Activated T-helper 1 cell treated with anti-CD3 and anti-CD28 coated beads, Interleukin-2, amount 50 U/mL, for 16 hours (primary cell): Measurements from ENCODE around the gene SCO2.
A peak's percentile ranks its signal among the peaks of the same experiment; 100 is the strongest.
"Not testable (repeated sequence)": the region's sequence is repeated elsewhere in the genome, so short reads cannot be mapped to it uniquely, and the experiment has no call there.

Source experiments
- DNase-seq, 2 donors: peaks; one replicate each; pipeline ENCODE4 v3.0.0-alpha.2; 2020; ENCODE audit warnings: low read depth in 1 of 2, low spot score in 1 of 2

The SCO2 gene

DNA sequence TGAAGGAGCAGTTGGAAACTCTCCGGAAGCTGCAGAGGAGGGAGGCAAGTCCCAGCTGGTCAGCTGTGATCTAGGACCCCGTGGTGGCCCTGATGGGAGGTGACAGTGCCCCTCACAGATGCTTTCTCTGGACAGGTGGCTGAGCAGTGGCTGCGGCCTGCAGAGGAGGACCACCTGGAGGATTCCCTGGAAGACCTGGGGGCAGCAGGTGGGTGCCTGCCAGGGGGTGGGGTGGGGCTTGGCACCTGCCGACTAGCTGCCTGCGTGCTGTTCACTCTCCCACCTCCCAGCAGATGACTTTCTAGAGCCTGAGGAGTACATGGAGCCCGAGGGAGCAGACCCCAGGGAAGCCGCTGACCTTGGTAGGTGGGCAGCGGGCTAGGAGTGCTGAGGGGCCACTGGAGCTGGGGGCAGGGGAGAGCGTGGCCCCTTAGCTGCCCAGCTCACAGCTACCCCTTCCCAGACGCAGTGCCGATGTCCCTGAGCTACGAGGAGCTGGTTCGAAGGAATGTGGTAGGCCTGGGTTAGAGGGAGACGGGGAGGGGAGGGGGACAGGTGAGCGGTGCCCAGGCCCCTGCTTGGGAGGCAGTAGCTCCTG lies 3.1 kb downstream of the SCO2 start:
- DNase-seq, result no peak

GRCh38 chr22:50521710-50522109 lies 3.7 kb downstream of the SCO2 start:
- DNase-seq, result no peak

DNA sequence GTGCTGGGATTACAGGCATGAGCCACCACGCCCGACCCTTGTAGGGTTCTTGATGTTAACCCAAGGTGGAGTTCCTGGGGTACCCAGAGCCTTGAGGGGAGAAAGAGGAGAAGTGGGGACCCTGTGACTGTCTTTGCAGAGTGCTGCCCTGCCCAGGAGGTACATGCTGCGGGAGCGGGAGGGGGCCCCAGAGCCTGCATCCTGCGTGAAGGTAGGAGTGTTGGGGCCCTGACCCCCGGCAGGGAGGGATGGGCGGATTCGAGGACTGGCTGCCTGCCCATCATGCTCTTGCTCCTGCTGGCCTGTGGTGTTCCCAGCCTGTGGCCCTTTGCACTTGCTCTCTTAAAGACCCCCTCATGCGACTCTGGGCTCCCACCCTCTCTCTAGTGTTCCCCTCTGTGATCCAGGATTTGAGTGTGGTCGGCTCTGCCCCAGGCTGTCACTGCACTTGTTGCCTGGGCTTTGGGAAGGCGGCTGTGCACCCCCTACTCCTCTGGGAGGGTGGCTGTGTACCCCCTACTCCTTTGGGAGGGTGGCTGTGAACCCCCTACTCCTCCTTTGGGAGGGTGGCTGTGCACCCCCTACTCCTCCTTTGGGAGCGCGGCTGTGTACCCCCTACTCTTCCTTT lies 4.5 kb downstream of the SCO2 start:
- no peak for DNase-seq

- not testable (repeated sequence) for DNase-seq
These were observed 5.2 kb downstream of the SCO2 start for GRCh38 chr22:50520184-50520583.

DNA sequence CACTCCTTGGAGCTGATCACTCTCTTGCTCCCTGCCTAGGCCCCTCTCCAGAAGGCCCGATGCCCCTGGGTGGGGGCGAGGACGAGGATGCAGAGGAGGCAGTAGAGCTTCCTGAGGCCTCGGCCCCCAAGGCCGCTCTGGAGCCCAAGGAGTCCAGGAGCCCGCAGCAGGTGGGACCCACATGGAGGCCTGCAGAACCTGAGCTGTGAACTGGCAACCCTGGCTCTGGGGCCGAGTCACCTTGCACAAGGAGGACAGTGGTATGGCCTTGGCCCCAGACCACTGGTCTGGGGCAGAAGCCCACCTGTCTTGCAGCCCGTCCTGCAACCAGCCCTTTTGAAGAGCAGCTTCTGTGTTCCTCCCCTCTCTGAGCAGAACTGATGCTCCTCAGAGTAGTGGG lies 6.2 kb downstream of the SCO2 start:
- DNase-seq, result no peak

DNA sequence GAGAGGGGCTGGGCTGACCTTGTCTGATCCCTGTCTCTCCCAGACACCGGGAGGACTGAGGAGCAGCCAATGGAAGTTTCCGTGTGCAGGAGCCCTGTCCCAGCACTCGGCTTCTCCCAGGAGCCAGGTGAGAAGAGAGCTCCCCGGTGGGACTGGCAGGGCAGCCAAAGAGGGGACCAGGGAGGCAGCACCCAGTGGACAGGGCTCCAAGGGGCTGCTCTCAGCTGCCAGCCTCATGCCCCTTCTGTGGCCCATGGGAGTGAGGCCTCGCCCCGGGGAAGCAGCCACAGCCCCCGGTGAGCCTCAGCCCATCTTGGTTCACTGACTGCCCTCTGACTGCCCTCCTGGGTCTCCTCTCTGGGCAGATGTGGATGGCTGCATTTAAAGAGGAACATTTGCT lies 6.8 kb downstream of the SCO2 start:
- DNase-seq, result no peak

DNA sequence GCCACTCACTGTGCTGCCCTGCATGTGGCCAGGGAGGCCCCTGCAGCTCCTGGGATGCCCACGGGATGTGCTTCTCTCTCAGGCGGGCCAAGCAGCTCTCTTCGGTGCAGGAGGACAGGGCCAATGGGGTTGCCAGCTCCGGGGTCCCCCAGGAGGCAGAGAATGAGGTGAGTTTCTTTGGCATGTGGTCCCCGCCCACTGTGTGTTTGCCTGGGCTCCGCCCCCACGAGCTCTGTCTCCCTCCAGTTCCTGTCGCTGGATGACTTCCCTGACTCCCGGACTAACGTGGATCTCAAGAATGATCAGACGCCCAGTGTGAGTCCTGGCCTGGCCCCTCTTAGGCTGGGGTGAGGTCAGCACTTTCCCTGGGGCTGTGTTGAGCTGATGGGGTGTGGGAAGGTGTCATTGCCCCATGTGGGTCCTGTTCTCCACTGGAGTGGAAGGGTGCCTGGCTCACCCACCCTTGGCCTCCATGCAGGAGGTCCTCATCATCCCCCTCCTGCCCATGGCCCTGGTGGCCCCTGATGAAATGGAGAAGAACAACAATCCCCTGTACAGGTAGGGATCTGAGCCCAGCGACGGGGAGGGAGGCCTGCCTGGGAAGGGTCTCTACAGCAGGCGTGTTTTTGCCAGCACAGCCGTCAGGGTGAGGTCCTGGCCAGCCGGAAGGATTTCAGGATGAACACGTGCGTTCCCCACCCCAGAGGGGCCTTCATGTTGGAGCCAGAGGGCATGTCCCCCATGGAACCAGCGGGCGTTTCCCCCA lies 7.7 kb downstream of the SCO2 start:
- DNase-seq, result no peak

DNA sequence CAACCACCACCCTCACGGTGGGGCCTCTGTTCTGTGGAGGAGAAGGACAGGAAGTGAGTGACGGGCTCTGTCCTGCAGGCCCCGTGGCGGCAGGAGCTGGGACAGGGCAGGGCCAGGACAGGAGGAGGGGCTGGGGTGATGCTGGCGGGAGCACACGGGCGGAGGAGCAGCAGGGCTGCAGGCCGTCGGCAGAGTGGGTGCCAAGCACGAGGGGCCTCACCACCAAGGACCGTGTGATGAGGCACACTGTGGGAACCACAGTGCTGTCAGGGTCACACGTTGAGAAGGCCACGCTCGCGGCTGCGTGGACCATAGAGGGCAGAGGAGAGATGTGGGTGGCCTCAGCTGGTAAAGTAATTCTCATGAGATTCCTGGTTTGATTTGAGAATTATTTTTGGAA lies 8.5 kb downstream of the SCO2 start:
- DNase-seq, result no peak

- DNase-seq, result no peak
These were observed 9.3 kb downstream of the SCO2 start for GRCh38 chr22:50516068-50516467.

- no peak for DNase-seq
These were observed 12.2 kb downstream of the SCO2 start for GRCh38 chr22:50513175-50513574.

DNA sequence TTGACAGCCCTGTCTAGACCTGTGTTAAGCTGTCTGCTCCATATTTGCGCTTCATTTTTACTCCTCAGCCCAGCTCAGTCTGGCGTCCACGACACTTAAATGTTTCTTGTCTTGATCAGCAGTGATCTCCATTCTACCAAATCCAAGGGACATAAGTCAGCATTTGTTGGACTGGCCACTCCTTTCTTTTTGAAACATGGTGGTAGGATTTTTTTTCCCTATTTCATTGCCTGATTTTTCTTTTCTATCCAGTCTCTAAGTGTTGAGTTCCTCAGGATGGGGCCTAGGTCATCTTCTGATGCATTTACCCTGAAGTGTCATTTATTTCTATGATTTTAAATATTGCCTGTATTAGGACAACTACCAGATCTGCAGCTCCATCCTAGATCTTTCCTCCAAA lies 16.5 kb downstream of the SCO2 start:
- DNase-seq, result no peak

DNA sequence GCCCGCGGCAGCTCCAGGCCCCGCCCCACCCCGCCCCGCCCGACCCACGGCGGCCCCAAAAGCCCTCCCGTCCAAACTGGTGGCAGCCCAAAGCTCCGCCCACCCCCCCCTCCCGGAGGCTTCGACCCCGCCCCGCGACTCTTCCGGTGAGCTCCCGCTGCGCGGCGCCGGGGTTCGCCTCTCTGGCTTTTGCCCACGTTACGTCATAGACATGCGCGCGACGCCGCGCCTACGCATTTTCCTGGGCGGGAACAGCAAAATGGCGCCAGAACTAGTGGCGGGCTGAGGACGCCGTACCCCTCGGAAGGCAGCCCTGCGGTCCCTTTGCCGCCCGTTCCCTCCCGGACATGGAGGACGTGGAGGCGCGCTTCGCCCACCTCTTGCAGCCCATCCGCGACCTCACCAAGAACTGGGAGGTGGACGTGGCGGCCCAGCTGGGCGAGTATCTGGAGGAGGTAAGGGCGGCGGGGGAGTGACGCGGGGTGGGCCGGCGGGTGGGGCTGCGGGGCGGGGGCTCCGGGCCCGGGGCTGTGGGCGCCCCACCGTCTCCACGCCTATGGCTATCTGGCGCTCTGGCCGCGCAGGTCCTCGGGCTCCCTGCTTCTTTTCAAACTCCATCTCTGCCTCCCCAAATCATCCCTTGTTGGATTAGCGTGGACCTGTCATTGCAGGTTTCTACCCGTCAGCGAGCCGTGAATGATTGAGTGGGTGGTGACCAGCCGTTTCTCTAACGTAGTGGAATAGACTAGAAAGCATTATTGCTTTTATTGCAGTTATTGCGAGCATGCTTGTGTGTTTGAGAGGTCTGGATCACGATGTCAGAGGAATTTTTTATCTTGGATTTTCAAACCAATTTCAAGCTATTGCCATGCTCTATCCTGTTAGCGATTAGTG lies 17.2 kb downstream of the SCO2 start, which contains the start of gene NCAPH2:
NCAPH2 (plus strand) TSS at position 234 of the 894 bp plus-strand sequence; CDS start at position 348, 114 bp downstream.
- peak; percentile 93 to 98 for DNase-seq

DNA sequence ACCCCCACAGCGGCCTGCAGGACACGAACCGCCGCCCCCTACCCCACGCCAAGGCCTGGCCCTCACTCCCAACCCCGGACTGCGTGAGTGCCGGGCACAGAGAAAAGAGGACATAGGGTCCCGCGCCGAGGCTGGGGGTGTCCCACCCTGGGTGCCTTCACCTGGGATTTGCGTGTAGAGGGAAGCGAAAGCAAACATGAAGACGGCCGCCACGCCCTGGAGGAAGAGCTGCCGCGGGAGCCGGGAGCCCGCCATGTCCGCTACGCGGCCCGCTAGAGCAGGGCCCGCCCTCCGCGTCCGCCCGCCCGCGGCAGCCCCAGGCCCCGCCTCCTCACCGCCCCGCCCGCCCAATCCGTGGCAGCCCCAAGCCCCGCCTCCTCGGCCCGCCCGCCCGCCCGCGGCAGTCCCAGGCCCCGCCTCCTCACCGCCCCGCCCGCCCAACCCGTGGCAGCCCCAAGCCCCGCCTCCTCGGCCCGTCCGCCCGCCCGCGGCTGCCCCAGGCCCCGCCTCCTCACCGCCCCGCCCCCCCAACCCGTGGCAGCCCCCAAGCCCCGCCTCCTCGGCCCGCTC lies 17.9 kb downstream of the SCO2 start, which contains the start of gene LMF2:
LMF2 (minus strand) TSS at position 282 of the 570 bp plus-strand sequence; CDS start at position 255, 27 bp downstream.
- DNase-seq, result peak; percentile 87 to 92

DNA sequence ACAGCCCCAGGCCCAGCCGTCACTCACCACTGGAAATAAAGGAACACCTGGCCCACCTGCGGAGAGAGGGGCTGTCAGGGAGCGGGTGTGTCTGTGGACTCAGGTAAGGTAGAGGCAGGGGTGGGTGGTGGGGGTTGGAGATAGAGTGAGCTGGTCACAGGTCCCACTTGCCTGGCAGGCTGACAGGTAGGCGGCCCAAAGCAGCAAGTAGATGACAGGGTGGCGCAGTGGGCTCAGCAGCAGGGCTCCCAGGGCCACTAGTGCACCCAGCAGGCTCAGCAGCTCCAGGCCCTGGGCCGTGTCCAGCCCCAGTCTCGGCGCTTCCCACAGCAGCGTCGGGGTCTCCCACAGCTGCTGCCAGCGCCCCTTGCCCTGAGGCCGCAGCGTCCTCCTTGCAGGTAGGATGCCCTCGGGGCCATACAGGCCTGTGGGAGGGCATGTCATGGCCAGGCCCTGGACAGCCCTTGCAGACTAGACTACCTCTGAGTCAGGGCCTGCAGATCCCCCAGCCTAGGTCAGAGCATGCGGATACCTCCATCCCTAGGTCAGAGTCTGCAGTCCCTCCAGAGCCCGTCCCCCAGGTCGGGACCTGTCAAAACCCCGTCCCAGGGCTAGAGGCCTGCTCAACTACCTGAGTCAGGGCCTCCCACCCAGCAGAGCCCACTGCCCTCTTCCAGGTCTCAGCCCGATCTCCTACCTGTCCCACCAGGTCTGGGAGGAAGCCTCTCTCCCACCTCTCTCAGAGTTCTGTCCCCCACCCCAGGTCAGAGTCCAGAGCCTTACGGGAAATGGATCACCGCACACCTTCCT lies 18.6 kb downstream of the SCO2 start:
- no peak for DNase-seq

DNA sequence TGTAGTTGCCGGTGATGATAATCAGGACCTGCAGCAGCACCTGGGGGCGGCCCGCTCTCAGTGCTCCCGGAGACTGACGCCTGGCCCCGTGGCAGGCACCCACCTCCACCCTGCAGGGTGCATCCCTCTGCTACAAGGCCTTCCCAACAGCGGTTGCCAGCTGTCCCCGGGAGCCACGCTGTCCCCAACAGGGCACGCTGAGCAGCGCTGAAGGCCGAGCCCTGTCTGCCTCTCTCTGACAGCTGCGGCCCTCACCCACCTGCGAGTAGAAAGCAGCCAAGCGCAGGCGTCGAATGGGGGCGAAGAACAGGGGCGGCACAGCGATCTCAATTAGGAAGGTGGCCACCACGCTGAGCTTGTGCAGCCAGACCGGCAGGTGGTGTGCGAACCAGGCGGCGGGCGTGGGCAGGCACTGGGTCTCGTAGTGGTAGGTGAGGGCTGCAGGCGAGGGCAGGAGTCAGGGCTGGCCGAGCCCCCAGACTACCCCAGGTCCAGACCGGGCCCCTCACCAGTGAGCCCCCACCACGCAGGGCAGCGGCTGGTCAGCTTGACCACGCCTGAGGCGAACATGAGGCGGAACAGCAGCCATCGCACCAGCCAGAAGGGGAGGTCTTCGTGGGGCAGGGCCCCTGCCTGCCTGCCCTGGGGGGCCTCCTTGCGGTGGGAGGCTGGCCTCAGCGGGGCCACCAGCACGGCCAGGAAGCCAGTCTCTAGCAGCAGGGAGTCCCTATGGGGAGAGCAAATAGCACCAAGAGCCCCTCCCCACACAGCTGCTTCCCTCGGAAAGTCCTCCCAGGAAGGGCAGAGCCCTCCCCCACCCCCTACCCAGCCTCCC lies 19.4 kb downstream of the SCO2 start:
- DNase-seq, result no peak

DNA sequence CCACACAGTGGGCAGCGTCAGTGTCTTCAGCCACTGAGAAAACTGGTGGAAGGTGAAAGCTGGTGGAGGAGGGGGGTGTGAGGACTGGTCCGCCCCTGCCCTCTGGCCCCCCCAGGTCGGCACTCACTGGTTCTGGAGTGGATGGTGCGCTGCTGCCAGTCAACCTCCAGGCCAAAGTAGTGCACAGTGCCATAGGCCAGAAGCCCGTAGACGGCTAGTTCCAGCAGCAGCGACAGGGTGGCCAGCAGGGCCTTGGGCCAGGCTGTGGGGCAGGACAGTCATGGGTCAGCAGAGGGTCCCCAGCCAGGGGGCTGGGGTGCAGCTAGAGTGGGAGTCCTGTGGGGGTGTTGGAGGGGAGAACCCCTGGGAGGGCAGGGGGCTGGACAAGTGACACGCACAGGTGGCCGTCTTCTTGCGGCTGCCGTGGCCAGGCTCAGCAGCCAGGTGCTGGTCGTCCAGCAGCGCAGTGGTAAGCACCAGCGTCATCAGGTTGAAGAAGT lies 20.1 kb downstream of the SCO2 start:
- DNase-seq, result no peak

GRCh38 chr22:50504369-50505211 lies 20.8 kb downstream of the SCO2 start:
- DNase-seq, result no peak
